ENCODE measurements around the gene GNG14.
"Not testable (repeated sequence)": the region's sequence is repeated elsewhere in the genome, so short reads cannot be mapped to it uniquely, and the experiment has no call there.

Gene GNG14

DNA sequence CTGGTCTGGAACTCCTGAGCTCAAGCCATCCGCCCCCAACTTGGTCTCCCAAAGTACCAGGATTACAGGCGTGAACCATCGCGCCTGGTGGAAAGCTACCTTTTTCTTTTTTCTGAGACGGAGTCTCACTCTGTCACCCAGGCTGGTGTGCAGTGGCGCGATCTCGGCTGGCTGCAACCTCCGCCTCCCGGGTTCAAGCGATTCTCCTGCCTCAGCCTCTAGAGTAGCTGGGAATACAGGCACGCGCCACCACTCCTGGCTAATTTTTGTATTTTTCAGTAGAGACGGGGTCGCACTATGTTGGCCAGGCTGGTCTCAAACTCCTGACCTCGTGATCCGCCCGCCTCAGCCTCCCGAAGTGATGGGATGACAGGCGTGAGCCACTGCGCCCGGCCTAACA lies 9.6 kb downstream of the GNG14 start:
- not testable (repeated sequence) for DNase-seq

DNA sequence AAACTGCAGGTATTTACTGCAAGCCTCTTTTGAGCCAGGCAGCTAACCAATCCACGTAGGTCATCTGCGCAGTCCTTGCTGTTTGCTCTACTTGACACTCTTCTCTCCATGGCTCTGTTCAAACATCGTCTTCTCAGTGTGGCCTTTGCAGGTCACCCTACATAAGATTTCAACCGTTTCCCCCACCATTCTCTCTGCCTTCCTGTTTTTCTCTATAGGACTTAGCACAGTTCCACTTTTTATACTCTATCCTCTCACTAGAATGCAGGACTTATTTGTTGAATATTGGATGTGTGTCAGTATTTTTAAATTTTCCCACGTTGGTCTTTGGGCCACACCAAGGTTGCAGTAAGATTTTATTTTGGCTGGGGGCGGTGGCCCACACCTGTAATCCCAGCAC lies 10.3 kb downstream of the GNG14 start:
- no peak for DNase-seq

DNA sequence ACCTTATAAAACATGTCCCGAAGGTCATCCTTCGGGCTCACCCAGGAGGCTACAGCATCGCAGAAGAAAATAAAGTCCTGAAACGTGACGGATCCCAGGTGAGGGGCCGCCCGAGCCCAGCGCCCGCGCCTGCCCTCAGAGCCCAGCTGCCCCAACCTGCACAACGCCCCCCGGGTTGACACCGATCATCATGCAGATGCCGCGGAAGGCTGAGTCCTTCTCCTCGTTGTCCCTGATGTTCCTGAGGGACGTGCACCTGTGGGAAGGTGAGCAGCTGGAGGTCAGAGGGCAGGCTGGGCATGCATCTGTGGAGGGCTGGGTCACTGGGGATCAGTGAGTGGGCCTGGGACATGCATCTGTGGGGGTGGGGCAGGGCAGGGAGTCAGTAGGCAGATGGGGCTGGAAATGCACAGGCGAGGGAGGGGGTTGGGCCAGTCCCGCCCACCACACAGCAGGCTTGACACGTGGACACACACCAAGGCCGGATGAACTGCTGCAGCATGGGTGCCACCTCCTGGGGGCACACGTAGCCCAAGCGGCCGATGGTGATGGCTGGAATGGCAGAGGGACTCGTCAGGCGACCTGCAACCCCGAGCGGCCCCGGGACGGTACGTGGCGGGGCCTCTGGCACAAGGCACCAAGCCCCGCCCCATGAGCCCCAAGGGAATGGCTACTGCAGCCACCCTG lies 13.9 kb downstream of the GNG14 start:
- no peak for DNase-seq

DNA sequence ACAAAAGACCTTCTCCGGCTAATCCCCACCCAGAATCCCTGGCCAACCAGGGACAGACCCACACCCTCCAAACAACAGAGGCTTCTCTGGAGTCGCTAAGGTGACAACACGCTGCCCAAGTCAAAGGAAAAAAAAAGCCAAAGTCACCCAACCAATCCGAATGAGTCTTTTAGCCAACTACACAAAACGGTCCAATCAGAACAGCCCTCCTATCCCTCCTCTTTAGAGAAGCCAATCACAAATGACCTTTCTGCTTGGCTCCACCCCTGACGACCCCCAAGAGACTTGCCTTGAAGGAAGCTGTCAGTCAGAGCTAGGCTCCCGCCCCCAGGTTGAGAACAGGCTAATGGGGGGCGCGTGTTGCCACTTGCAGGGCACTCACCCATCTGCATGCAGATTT lies 15.2 kb downstream of the GNG14 start:
- DNase-seq: peak in 1 of 2 experiments; percentile 7

DNA sequence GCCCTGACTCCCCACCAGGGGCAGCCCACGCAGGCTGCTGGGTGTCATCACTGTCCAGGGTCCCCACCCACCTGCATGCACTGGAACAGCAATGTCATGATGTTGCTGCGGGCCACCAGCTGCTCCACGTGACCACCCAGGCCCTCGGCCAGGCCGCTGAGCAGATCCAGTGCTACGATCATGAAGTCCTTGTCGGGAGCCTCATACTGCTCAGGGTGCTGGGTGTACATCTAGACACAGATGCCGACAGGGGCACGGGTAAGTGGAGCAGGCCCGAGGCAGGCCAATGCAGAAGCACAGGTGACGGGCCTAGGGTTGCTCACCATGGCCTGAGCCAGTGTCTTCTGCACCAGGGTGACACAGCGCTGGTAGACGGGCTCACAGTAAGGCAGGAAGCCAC lies 17.4 kb downstream of the GNG14 start:
- no peak for DNase-seq

DNA sequence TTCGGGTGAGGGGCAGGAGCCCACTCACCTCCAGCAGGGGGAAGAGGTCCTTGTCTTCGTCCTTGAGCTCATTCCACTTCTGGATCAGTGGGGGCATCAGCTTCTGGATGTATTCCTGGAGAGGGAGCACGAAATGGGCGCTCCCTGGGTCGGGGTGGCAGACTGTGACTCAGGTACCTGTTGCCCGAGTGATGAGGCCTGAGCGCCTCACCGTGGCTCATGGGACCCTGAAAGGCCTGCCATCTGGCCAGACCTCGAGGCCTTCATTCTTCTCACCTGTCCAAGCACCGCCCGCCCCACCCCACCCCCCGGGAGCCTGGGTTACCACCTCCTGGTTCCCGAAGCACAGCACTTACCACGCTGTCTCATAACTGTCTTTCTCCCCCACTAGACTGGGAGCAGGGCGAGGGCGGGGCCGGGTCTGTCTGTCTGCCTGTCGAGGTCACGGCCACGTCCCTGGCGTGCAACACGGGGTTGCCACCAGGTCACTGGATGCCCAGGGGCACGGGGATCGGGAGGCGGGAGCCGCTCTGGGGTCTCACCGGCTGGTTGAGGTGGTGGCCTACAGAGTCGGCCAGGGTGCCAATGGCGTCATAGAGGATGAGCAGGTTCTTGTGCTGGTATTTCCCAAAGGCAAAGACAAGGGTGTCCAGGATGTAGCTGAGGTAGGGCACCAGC lies 18.0 kb downstream of the GNG14 start:
- no peak for DNase-seq

DNA sequence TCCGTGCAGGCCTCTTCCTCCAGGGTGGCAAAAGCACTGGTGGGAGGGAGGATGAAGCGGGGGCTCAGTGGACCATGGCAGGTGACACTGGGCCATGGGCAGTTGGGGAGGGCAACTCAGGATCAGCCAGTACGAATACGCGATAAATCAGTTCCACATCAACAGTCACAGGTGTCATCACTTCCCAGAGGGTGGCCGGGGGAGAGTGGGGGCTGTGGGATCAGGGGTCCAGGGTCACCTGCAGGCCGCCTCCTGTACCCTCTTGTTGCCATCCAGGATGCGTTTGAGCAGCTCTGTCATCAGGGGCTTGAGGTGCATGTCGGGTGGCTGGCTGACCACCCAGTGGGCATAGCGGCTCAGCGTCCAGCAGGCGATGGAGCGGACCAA lies 18.5 kb downstream of the GNG14 start:
- no peak for DNase-seq

DNA sequence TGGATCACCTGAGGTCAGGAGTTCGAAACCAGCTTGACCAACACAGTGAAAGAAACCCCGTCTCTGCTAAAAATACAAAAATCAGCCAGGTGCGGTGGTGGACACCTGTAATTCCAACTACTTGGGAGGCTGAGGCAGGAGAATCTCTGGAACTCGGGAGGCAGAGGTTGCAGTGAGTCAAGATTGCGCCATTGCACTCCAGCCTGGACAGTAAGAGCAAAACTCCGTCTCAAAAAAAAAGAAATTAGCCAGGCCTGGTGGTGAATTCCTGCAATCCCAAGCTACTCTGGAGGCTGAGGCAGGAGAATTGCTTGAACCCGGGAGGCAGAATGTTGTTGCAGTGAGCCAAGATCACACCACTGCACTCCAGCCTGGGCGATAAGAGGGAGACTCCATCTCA lies 20.8 kb downstream of the GNG14 start:
- no peak for DNase-seq

DNA sequence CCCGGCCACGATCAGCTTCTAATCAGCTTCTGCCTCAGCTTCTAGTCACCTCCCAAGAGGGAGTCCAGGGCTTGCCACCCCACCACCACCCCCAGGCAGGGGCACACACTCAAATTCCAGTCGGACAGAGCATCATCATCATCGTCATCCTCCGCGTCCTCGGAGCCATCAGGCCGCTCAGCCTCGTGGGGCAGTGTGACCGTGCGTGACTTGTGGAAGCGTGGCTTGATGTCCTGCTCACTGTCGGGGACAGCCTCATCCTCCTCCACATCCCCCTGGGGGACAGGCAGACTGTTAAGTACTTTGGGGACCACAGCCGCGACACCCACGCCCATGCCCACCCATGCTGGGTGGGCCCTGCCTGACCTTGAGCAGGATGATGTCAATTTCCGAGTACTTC lies 23.4 kb downstream of the GNG14 start:
- DNase-seq: no peak

DNA sequence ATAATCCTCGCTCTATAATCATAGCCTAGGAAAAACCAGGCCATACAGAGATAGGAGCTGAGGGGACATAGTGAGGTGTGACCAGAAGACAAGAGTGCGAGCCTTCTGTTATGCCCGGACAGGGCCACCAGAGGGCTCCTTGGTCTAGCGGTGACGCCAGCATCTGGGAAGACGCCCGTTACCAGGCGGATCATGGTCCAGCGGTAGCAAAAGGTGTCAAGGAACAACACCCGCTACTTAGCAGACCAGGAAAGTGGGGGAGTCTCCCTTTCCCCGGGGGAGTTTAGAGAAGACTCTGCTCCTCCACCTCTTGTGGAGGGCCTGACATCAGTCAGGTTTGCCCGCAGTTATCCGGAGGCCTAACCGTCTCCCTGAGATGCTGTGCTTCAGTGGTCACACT lies 24.3 kb downstream of the GNG14 start:
- not testable (repeated sequence) for DNase-seq

DNA sequence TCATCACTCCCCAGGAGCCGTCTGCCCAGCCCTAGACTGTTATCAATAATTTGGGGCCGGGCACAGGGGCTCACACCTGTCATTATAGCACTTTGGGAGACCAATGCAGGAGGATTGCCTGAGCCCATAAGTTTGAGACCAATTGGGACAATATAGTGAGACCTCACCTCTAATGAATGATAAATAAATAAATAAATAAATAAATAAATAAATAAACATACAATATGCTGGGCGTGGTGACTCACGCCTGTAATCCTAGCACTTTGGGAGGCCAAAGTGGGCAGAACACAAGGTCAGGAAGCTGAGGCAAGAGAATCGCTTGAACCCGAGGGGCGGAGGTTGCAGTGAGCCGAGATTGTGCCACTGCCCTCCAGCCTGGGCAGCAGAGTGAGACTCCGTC lies 25.5 kb downstream of the GNG14 start:
- DNase-seq: not testable (repeated sequence)

DNA sequence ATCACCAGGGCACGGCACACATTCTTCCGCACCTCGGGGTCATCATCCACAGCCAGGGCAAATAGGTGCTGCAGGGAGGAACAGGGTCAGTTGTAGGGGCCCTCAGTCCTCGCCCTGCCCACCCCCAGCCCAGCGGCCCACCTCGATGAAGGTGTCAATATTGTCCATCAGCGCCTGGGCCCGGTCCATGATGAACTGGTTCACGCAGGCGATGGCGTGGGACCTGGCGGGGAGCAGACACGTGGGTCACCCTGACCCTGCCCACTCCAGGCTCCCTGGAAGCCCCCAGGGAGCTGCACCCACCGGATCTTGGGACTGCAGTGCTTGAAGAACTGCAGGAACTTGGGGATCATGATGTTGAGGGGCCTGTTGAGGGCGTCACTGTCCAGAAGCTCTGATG lies 27.3 kb downstream of the GNG14 start:
- DNase-seq: no peak

DNA sequence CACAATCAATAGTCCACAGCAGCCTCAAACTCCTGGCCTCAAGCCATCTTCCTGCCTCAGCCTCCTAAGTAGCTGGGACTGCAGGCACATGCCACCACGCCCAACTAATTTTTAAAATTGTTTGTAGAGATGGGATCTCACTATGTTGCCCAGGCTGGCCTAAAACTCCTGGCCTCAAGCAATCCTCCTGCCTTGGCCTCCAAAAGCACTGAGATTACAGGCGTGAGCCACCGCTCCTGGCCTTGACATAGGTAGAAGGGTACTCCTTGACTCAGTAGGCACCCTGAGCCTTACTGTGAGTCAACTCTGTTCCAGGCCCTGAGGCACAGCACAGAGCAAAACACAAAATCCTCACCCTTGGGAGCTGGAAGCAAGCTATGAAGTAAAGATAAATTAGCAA lies 28.1 kb downstream of the GNG14 start:
- no peak for DNase-seq

DNA sequence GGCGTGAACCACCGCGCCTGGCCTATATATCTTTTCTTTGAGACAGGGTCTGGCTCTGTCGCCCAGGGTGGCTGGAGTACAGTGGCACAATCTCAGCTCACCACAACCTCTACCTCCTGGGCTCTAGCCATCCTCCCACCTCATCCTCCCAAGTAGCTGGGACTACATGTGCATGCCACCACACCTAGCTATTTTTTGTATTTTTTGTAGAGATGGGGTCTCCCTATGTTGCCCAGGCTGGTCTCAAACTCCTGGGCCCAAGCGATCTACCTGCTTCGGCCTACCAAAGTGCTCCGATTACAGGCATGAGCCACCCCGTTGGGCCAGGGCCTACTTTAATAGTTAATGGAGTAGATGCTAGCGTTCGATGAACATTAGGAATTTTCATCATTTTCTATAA lies 32.5 kb downstream of the GNG14 start:
- DNase-seq: no peak

DNA sequence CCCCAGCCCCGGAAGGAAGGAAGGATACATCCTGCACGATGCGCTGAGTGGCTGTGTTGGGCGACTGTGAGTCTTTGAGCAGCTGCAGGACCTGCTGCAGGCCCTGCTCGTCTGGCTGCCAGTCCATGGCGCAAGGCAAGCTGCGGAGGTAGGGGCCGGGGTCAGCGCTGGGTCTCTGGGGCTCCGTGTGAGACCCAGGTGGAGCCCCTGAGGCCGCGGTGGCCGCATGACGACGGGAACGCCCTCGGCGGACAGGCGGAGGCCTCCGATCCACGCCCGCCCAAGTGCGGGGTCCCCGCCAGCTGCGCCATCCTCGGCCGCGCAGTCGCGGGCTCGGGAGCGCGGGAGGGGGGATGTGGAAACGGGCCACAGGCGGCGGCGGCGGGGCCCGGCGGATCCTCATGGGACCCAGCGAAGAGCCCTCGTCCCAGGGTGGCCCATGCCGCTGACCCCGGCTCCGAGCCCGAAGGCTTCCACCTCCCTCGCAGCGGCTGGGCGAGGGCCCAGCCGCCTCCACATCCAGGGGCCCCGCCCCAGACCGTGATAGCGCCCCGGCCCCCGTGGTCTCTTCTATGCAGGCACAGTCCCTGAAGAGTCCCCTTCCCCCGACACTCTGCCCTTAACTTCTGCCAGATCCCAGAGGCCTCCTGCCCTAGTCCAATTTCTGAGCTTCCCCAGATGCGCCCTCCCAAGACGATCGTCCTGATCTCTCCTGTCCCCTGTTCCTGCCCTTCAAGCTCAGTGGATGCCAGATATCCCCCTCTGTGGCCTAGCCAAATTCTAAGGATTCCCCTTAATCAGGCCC lies 33.3 kb downstream of the GNG14 start:
- DNase-seq: no peak

DNA sequence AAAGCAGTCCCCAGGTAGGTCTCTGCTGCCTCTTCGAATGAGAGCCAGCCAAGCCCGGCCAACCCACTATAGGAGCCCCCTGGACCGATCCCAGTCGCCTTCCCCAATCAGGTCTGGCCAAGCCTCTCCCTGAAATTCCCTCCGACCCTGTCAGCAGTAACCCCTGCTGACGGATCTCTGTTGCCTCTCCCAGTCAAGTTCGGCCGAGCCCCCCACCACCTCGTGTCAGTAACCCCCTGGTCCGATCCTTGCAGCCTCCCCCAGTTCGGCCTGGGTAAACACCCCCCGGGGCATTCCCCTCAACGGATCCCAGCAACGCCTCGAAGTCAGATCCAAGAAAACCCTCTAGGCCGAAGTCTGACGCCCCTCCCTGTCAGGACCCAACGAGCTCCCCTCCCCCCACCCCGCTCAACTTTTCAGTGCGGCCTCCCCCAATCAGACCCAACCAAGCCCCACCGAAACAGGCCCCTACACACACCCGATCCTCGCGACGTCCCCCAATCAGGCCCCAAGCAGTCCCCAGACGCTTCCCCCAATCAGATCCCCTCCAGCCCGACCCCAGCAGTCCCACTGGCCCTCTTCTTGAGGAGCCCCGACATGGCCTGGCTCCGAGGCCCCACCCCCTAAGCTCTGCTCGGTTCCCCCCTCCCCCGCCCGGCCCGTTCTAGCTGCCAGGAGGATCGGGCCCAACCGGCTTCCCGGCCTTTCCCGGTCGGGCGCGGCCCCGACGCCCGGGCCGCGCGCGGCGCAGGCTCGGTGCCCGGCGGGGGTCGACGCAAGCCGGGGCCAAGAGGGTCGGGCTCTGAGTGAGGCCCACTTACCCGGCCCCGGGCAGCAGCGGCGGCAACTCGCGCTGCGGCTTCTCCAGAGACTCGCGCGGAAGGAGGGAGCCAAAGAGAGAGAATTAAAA lies 34.1 kb downstream of the GNG14 start:
- no peak for DNase-seq

DNA sequence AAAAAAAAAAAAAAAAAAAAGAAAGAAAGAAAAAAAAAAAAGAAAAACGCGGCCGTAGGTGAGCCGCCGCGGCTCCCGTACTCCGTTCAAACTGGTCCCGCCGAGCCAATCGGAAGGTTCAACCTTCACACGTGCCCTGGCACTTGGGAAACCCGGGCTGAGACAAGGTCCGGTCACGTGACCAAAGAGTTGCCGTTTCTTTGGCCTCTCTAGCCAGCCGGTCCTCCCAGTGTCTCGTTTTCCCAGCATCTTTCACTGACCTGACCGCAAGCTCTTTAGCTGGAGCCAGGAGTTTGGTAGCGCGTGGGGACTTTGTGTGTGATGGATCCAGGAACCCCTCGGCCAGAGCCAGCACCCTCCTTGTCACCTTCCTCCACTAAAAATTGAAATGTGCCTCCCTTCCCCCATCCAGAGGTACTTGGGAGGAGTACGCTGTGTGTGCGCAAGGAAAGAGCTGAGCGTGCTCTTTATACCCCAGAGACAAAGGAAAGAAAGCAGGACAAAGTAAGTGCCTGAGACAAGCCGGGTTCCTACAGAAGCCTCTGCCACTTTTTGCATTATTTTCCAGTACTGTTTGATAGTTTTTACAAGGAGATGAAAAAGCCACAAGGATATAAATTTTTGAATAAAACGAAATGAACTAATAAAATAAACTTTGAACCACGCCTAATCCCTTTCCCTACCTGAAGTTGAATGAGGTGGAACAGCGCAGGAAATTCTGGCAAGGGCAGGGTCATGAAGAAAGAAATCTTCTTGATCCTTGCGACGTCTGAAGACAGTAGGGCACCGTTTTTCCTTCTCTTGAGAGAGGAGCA lies 35.0 kb downstream of the GNG14 start:
- peak; percentile 98 to 99 for DNase-seq

DNA sequence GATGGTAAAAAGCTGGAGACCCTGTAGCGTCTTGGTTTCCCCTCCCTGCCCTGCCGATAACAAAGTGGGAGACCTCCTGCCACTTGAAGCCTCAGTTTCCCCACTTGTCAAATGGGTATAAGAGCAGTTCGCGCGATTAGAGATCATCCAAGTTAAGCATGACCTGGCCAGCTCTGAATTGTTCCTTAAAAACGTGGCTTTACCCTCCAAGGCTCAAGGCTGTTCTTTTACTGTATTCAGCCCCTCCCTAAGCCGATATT lies 35.5 kb downstream of the GNG14 start:
- no peak for DNase-seq

DNA sequence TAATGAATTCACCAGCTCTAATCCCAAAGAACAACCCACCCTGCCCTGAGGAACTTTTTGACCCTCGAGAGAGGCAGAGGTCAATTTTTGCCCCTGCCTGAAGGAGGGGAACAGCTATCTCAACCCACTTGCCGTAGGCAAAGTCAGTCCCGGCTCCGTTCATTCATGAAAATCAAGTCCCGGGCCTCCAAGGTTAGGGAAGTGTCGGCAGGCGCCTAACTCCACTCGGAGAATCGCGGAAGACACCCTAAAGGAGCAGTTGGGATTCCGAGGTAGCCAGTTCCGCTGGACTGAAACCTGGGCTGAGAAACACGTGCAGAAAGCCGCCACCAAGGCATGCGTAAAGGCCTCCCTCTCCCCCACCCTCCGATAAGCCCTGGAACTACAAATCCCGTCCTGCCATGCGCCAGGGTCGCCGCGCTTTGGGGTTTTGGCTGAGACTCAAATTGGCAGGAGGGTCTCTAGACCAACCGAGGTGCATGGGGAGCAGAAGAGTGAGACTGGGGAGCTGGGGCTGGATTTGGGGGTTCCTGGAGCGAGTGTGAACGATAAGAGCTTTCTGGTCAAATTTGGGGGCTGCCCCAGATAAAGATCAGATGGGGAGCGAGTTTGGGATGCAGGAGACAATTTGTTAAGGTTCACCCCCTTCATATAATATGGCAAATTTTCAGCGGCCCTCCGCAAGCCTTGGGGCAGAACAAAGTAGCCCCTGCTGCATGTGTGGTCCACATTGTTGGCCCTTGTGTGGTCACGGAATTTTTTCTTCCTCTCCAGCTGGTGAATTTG lies 36.0 kb downstream of the GNG14 start, which contains the start of gene TNPO2:
Gene TNPO2, minus strand, starts transcription at position 292 of the 786 bp plus-strand sequence. CDS start 2,955 bp downstream, outside the sequence.
- peak; percentile 54 to 76 for DNase-seq

DNA sequence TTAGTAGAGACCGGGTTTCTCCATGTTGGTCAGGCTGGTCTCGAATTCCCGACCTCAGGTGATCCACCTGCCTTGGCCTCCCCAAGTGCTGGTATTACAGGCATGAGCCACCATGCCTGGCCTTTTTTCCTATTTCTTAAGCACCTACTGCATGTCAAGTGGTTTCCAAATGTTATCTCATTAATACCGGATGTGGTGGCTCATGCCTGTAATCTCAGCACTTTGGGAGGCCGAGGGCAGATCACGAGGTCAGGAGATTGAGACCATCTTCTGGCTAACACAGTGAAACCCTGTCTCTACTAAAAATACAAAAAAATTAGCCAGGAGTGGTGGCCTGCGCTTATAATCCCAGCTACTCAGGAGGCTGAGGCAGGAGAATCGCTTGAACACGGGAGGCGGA lies 37.8 kb downstream of the GNG14 start:
- not testable (repeated sequence) for DNase-seq

DNA sequence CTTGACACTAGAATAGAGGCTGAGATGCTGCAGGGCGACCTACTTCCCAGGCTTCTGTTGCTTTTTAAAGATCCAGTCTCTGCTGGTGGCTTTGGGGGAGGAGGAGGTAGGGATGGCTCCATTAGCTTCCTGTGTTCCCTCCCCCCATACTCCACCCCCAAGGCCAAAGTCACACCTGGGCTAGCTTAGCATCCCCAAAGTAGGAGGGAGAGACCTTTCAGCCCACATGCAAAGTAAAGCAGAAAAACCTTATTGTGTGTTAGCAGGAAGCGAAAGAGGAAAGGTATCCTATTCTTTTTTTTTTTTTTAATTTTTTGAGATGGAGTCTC lies 39.2 kb downstream of the GNG14 start:
- DNase-seq: no peak

Data from SHP77 (cell line).